ENCODE results near the gene NOL4L.

- peak in 1 of 2 experiments; percentile 30; a peak in 1 of 4 replicates for TF ChIP-seq CTCF (conservative IDR thresholded peaks at IDR 0.05; ENCODE audit: low read depth in 2 of 2)
- no peak for TF ChIP-seq EZH2 (IDR thresholded peaks at IDR 0.05; ENCODE audit: low read depth, unreplicated experiment)
Observed at GRCh38 chr20:32515631-32516101, 69.5 kb downstream of the NOL4L start.

Data from GM23338 (cell line).